ENCODE measurements around the gene ADK.
"Not testable (repeated sequence)": the region's sequence is repeated elsewhere in the genome, so short reads cannot be mapped to it uniquely, and the experiment has no call there.

Gene ADK

GRCh38 chr10:74575191-74575720 lies 424.2 kb downstream of the ADK start:
- DNase-seq = no peak

- DNase-seq = no peak
Measured at GRCh38 chr10:74575912-74576311, 424.9 kb downstream of the ADK start.

GRCh38 chr10:74576586-74576985 lies 425.6 kb downstream of the ADK start:
- no peak for DNase-seq

GRCh38 chr10:74580438-74580837 lies 429.4 kb downstream of the ADK start:
- DNase-seq = not testable (repeated sequence)

GRCh38 chr10:74582566-74582965 lies 431.5 kb downstream of the ADK start:
- DNase-seq = no peak

- DNase-seq = peak; percentile 53
Measured at GRCh38 chr10:74585231-74586087, 434.4 kb downstream of the ADK start.

- DNase-seq = peak; percentile 55
Measured at GRCh38 chr10:74586088-74586585, 435.1 kb downstream of the ADK start.

GRCh38 chr10:74587109-74587854 lies 436.3 kb downstream of the ADK start:
- DNase-seq = no peak

- peak; percentile 64 for DNase-seq
Measured at GRCh38 chr10:74589226-74589673, 438.2 kb downstream of the ADK start.

- DNase-seq = no peak
Measured at GRCh38 chr10:74589851-74590250, 438.8 kb downstream of the ADK start.

- DNase-seq = no peak
Measured at GRCh38 chr10:74593470-74593869, 442.4 kb downstream of the ADK start.

GRCh38 chr10:74596713-74597112 lies 445.7 kb downstream of the ADK start:
- no peak for DNase-seq

- peak; percentile 74 for DNase-seq
Measured at GRCh38 chr10:74598891-74599566, 448.0 kb downstream of the ADK start.

- DNase-seq = no peak
Measured at GRCh38 chr10:74599672-74600071, 448.7 kb downstream of the ADK start.

- no peak for DNase-seq
Measured at GRCh38 chr10:74600170-74600569, 449.1 kb downstream of the ADK start.

GRCh38 chr10:74602576-74602975 lies 451.6 kb downstream of the ADK start:
- no peak for DNase-seq

- DNase-seq = no peak
Measured at GRCh38 chr10:74610299-74610698, 459.3 kb downstream of the ADK start.

GRCh38 chr10:74612195-74612594 lies 461.2 kb downstream of the ADK start:
- DNase-seq = no peak

- DNase-seq = no peak
Measured at GRCh38 chr10:74620626-74621025, 469.6 kb downstream of the ADK start.

- DNase-seq = no peak
Measured at GRCh38 chr10:74623786-74624185, 472.8 kb downstream of the ADK start.

- DNase-seq = no peak
Measured at GRCh38 chr10:74624501-74624900, 473.5 kb downstream of the ADK start.

GRCh38 chr10:74628136-74628535 lies 477.1 kb downstream of the ADK start:
- no peak for DNase-seq

GRCh38 chr10:74634995-74635536 lies 484.0 kb downstream of the ADK start:
- DNase-seq = no peak
